HK-2 (cell line): ENCODE data around the gene LBH.

Source experiments
- DNase-seq: peaks from one replicate; pipeline ENCODE4 v3.0.0-alpha.2; 2018; ENCODE audit not compliant: unreplicated experiment

Gene LBH

GRCh38 chr2:30217644-30218337 lies 13.5 kb upstream of the LBH start:
- DNase-seq = no peak

DNA sequence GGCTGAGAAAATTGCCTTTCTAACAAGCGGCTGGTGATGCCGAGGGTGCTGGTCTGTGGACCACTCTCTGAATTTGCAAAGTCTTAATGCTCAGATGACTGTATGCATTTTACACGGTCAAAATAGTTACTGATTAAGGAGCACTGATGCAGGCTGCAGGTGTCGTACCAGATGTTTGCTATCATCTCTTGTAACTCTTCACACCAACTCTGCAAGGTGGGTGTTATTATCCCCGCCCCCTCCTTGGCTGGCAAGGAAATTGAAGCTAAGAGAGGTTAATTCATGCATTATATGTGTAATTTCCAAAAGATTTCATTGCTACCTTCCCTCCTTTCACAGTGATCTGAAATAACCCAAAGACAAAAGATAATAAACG lies 13.0 kb upstream of the LBH start:
- DNase-seq = no peak

- DNase-seq = no peak
These were observed 12.5 kb upstream of the LBH start for GRCh38 chr2:30218814-30219213.

GRCh38 chr2:30219886-30220875 lies 11.2 kb upstream of the LBH start:
- no peak for DNase-seq

DNA sequence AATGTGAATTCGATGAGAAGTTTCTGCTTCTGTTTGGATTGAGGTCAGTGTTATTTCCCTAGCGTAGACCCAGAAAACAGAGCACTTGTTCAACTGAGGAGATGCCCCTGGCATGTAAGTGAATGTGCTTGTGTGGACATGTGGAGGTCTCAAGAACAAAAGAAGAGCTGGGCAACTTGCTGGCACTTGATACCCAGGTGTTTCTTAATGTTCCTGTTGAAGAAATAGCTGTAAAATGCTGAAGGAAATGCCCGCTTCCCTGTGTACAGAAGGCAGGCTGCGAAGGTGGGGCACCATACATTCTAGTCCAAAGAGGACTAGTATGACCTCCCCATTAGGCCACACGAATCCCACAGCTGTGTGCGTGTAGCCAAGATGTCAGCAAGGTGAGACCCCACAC lies 9.8 kb upstream of the LBH start:
- DNase-seq = no peak

DNA sequence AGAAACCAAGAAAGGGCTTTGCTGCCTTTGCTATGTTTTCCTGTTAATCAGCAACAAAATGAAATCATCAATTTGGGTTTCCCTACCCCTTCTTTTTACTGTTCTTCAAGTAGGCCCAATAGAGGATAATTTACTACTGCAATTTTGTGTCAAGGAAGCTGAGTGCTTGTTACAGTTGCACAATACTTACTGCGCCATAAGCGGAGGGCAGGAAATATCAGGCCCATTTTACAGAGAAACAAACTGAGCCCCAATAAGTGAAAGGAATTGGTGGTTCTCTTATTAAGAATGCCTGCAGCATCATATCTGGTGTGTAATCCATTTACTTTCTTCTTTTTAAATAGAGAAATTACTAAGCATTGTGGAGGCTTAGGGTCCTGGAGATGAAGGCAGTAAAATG lies 9.3 kb upstream of the LBH start:
- no peak for DNase-seq

DNA sequence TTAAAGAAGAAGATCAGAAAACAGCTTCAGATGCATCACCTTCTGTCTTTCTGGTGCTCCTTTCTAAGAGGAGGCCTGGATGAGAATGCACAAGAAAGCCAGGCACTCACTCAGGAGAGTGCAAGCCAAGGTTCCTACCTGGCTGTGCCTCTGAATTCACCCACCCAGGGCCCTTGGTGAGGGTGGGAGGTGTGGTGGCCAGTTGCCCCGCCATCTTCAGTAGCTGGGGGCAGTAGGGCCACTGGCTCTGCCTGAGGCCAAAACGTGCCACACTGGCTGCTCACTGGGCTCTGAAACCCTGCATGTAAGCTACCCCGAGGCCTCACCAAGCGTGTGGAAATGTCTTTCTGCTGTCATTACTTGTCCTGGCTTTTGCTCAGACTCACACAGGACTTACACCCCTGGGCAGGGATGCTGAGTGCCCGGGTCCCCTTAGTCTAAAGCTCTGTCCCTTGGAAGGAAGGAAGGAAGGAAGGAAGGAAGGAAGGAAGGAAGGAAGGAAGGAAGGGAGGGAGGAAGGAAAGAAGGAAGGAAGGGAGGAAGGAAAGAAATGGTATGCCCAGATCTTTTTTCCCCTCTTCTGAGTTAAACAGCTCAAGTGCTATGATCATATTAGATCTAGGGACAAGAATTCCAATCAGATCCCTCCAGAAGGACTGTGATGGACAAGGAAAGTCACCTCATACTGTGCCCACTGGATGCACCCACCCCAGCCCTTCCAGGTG lies 8.5 kb upstream of the LBH start:
- DNase-seq = no peak

GRCh38 chr2:30223413-30223874 lies 7.9 kb upstream of the LBH start:
- DNase-seq = no peak

DNA sequence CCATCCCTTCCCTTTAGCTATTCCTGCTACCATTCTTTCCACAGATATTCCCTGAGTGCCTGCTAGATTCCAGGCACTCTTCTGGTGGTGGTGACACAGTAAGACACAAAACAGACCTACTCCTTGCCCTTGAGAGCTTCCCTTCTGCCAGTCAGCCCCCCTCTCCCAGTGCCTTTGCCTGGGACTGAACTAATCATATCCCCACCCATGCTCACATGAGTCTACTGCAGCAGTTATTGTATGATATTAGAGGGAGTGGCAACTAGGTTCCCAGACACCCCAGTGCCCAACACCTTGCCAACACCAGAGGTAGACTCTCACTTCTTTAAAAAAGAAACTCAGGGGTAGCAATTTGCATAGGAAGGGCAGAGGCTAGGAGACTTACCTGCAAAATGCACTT lies 7.2 kb upstream of the LBH start:
- no peak for DNase-seq

GRCh38 chr2:30225131-30225762 lies 6.1 kb upstream of the LBH start:
- DNase-seq = no peak

- no peak for DNase-seq
These were observed 4.9 kb upstream of the LBH start for GRCh38 chr2:30226144-30227032.

DNA sequence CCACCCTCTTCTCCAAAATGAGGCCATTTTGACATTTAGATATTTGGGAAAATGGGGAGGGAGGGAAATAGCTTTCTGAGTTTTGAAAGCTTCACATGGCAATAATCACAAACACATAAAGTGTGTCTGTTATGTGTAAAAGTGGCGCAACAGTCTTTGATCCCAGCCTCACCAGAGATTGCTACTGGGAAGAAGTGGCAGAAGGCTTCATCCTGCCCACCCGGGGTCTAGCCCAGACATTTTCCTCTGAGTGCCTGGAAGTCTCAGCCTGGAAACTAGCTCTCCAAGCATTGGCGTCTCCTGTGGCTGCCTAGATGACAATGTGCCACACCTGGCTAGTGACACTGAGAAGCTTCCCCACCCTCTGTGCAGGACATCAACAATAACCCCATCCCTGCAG lies 1.7 kb upstream of the LBH start:
- DNase-seq = no peak

DNA sequence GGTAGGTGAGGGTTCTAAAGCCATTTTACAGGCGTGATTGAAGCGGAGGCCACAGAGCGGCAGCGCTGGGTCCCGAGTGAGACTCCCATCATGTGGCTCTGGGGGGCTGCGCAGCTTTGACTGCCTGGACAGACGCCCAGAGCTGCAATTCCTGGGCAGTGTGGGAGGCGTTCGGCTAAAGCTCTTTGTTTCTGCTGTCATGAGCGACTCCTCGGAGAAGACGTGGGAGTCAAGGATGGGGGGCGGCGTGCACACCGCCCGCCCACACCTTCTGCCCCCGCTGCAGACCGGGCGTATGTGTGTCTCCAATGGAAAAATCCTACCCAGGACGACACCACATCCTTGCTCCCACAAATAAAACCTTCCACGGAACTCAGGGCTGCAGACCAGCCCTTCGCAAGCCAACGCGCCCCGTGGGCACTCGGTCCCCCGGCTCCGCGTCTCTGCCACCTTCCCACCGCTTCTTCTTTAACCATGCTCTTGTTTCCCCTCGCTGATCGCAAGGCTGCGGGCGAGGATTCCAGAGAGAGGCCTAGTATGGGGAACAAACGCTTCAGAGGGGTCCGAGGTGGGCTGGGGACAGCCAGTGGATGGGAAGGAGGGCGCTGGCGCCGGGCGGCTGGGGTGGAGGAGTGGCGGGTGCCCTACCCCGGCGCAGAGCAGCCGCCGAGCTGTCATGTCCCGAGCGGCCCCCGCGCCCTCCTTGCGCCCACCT lies 680 bp upstream of the LBH start:
- DNase-seq = no peak

DNA sequence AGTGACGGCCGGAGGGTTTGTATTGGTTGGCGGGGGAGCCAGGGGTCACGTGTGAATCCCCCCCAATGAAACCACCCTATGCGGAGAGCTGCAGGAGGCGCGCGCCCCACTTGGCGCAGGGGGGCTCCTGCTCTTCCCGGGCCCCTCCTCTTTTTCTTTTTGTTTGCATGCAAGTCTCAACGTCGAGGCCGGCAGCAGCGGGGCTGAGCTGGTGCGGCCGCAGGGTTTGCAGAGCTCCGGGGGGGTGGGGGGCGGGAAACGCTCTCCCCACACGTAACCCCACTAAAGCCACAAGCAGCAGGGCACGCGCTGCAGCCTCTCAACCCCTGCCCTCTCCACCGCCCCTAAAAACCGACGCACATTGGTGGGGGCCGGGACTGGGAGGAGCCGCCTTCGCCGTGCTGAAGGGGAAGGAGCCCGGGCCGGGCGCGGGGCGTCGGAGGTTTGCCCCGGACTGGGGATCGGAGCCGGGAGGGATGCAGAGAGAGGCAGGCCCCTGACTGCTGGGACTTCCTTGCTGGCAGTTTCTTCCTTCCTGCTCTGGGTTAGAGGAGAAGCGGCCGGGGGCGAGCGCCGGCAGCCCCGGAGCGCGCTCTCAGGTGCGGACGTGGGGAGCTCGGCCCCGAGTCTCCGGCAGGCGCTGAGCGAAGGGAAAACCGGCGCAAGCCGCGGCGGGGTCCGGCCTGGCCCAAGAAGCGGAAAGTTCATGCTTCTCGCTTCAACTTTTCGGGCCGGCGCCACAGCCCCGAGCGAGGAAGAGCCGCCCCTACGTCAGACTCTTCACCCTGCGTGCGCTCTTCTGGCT lies 864 bp downstream of the LBH start:
- peak; percentile 37 for DNase-seq

DNA sequence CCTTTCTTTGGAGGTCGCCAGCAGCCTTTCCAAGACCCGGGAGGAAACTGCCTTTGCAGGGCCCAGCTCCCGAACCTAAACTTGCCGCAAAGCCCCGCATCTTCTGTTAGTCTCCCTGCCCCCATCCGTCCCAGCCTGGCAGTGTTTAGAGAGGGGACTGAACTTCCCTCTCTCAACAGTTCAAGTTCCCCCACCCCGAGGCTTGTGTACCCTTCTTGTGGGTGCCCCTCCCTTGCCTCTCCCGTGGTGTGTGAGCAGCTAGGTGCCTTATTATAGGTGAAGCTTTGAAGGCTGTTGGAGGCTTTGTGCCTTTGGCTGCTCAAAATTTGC lies 1.4 kb downstream of the LBH start:
- no peak for DNase-seq

DNA sequence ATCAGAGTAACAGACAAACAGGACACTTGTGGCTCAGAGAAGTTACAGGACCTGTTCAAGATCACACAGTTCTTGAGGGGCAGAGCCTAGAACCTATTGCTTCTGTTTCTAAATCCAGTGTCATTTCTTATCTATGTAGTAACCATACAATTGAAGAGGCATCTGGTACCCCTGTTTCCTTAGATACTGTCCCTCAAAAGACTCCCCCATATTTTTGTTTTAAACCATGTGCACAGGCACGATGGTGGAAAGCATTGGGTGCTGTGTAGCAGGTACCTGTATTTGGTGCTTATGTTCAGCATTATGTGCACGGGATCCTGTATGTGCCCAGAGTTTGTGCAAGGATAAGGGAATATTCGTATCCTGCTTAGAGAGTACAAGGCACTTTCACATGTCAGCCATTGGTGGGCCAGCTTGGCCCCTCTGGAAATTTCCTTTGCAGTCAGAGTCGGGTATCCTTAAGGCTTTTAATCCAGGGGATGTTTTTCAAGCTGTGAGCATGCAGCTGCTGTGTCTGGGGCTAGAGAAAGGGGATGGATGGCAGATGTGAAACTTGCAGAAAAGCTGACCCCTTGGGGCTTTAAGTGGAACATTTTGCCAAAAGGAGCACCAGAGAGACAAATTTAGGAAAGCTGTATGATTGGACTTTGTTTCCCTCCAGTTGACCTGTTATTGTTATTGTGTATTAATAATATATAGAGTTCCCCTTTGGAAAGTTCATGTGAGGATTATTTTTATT lies 2.1 kb downstream of the LBH start:
- DNase-seq = no peak

DNA sequence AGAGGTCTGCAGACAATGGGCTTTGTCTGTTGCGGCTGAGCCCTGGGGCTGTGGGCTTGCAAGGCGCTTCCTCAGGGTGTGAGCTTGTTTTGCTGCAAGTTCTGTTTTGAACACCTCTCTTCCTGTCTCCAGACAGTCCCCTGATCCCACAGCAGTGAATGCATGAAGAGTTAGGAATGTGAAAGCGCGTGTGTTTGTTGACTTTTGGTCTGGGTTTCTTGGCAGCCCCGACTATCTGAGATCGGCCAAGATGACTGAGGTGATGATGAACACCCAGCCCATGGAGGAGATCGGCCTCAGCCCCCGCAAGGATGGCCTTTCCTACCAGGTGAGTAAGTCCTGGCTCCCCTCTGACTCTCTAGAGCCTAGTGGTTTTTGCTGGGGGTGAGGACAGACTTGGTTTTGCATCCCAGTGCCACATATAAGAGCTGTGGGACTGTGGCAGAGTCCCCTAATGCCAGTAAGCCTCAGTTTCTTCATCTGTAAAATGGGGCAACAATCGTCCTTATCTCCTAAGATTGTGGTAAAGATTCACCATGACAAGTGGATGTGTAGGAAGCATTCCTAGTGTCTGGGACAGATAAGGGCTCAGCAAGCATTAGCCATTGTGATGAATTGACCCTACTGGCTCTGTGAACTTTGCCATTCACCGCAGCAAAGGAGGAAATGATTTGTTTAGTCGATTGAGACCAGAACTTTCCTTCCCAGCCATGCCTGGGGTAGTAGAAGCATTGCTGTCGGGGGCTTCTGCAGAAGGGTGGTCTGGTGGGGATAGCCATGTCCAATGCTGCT lies 3.0 kb downstream of the LBH start:
- peak; percentile 58 for DNase-seq
